Mammary epithelial cell (primary cell): ENCODE measurements around the gene IKZF2.

ENCODE experiments used
- CTCF ChIP-seq, 2 donors: IDR thresholded peaks in 1 of 2; conservative IDR thresholded peaks in 1 of 2; 2 replicates each; pipeline ENCODE4 v1.5.1; 2011 to 2012; ENCODE audit warnings: inconsistent platforms in 2 of 2, low read length in 2 of 2, mild to moderate bottlenecking in 2 of 2, control low read depth in 1 of 2, low read depth in 1 of 2; ENCODE audit not compliant: insufficient read depth in 1 of 2; ENCODE audit errors: extremely low read depth in 1 of 2
- EZH2 ChIP-seq: IDR thresholded peaks from 2 replicates; pipeline ENCODE4 v1.6.1; 2012; ENCODE audit warnings: low read length, inconsistent platforms, borderline replicate concordance

- TF ChIP-seq CTCF (conservative IDR thresholded peaks at IDR 0.05 in 1 of 2, IDR thresholded peaks at IDR 0.05 in 1 of 2; ENCODE audit: extremely low read depth in 1 of 2, insufficient read depth in 1 of 2, low read depth in 1 of 2, low read length in 2 of 2), result no peak
- TF ChIP-seq EZH2, result no peak
Observed at GRCh38 chr2:213091765-213092164, 59.6 kb downstream of the IKZF2 start.
